NCI-H2171 (cell line): ENCODE results near the gene MLN.

Experiments
- DNase-seq: peaks from one replicate; lab custom pipeline; 2025; lab: John Stamatoyannopoulos, UW

The MLN gene

DNA sequence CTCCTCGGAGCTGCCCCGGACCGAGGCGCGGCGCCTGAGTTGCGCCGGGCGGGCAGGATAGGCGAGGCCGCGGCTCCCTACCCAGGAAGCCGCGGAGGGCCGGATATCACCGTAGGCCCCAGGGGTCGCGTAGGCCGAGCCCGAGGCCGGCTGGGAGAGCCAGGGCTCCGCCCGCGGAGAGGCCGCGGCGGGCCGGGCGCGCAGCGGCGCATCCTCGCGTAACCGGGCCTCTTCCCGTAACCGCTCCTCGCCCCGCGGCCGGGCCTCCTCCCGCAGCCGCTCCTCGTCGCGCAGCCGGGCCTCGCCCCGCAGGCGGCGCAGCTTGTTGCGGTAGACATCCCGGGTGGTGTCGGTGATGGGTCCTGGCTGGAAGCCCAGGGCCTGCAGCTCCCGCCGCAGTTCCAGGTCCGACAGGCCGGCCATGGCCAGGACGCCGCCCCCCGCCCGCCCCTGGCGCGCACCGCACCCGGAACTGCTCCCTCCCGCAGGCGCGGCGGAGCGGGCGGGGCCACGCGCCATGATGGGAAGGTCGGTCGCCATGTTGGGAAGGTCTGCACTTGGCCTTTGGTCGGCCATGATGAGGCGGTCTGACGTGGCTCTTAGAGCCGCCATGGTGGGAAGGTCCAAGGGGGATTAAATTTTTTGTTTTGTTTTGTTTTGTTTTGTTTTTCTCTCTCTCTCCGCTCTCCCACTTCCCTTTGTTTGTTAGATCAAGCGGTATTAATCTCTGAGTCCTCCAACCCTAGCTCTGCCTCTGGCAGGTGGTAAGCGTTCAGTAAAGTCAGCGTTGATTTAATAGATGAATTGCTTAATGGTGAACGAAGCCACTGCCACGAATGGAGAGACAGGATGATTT, 14.9 kb downstream of the MLN start, which contains the start of gene LEMD2:
TSS of gene LEMD2 (minus strand) at position 437 of the 856 bp plus-strand sequence. CDS start at position 423, 14 bp downstream.
- DNase-seq = peak; percentile 88

DNA sequence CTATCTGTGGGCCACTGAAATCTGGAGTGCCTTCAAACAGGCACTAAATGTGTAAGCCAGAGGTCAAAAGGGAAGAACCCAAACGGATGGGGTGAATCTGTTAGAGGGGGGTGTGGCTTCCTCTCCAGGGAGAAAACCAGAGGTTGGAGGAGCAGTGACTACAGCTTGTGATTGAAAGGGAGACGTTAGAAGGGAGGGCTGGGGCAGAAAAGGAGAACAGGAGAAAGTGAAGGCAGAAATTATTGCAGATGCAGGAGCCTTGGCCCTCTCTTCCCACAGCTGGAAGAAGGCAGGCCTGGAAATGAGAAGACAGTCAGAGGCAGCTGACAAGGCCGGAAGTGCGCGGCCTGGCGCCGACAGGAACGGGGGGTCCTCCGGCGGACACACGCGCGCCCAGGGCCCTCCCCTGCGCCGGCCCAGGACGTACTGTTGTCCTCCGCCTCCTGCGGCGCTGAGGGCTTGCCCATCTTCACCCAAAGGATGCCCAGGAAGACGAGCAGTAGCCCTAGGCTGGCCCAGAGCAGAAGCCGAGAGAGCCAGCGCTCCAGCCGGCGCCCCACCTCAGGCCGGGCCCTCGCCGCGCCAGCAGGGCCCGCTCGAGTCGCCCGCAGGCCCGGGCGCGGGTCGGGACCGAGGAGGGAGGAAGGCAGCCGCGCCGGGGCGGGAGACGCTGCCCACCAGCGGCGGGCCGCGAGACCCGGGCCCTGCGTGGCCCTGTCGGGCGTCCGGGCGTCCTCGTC, 15.7 kb downstream of the MLN start:
- DNase-seq = no peak

DNA sequence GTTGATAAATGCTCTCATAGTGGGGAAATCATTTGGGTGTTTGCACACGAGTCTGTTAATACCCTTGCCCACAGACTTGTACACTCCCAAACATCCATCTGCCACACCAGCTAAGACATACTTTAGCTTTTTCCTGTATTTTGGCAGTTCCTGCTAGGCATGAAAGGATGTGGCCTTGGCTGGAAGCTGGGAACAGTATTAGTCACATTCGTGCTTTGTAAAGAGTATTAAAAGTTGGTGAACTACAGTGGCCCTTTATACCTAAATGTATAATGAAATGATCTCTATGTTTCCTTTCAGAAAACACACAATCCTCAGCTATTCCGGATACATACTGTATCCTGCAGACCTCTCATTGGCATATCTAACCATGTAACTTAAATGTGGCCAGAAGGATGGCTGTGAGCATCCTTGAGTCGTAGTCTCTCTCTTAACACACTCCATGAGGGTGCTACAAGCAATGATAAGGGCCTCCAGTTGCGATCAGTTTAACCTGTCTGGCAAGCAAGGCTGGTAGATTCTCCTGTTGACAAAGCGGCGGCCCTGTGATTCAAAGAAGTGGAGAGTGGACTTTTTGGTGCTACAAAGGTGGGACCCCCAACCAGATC, 16.4 kb downstream of the MLN start:
- DNase-seq = no peak

DNA sequence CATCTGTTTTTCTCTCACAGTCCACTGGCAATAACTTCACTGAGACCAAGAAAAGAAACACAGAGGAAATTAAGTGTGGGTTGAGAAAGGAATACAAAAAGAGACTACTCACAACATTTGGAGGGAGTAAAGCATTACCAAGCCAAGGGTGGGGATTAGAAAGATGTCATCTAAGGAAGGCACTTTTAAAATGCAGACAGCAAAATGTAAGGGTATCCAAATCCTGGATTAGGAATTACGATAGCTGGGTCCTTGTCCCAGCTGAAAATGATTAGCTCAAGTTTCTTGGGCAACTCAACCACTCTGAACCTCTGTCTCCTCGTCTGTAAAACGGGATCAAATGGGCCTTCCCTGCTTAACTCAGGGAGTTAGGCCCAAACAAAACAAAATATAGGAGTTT, 17.1 kb downstream of the MLN start:
- DNase-seq = no peak

DNA sequence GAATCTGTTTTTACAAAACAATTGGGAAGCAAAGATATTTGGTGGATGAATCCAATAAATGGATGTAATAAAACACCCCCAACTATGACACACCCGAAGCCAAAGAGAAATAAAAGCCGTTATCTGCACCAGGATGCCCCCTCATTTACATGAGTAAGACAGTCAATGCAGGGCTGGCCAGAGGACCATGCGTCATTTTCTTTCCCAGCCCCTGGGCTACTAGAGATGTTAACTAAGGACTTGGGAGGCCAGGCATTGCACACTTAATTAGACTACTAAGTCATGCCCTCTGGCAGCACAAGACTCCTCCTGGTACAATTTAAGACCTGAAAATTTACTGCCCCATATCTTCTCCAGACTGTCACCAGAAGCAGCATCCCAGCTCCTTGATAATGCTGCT, 18.0 kb downstream of the MLN start:
- DNase-seq = no peak

DNA sequence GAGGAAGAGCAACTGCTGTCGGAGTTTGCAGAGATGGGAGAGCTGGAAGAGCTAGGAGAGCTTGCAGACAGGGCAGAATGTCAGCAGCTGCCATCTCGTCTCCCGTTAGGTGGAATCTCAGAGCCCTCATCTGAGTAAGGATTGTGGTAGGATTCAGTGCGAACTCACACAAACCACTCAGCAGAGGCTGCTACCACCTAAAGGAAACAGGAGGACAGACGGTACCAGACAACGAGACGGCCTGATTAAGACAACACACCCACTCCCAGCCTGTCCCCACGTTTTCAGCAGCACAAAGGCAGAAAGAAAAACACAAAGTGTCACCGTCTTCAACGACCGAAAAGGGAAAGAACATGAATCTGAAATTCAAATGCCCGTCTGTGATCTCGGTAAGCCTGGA, 19.0 kb downstream of the MLN start:
- no peak for DNase-seq

DNA sequence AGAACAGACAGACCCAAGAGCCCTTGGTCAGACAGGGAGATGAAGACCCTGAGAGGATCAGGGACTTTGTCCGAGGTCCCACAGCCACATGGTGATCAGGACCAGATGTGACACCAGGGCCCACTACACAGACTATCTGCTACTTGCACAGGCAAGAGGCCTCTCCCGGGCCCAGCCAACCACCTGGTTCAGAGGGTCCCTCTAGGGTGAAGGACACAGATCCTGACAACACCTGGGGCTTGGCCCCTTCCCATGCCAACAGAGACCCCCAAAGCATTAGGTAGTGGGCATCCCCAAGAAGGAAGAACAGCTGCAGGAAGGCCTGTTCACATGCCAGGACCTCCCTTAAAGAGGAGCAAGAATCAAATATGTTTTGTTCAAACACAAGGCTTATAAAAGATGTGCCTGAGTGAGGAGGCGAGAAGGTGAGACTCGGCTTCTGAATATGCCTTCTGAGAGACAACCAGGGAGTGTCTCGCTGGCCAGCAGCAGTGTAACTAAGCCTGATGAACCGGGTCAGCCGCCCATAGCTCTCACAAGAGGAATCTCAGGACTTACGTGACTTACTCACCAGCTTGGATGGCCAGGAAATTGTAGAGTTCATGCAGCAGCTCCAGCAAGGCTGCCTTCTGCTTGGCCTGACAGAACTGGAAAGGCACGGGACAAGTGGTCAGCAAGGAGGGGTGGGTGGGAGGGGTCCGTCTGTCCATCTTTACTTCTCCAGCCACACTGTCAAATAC, 19.9 kb downstream of the MLN start:
- no peak for DNase-seq

DNA sequence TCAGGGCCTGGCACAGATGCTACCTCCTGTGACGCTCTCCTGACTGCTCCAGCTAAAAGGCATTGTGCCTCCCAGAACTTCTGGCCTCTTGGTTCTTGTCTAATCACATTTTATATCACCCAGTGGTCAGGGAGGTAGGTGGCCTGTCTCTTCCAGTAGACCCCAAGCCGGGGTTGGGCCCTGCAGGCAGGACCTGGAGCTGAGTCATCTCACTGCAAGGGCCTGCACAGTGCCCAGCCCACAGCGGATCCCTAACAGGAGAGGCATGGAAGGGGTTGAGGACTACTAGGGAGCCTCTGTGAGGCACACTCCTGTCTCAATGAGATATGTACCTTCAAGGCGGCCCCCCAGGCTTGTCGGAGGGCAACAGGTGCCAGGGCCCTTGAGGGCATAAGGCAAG, 21.2 kb downstream of the MLN start:
- no peak for DNase-seq

DNA sequence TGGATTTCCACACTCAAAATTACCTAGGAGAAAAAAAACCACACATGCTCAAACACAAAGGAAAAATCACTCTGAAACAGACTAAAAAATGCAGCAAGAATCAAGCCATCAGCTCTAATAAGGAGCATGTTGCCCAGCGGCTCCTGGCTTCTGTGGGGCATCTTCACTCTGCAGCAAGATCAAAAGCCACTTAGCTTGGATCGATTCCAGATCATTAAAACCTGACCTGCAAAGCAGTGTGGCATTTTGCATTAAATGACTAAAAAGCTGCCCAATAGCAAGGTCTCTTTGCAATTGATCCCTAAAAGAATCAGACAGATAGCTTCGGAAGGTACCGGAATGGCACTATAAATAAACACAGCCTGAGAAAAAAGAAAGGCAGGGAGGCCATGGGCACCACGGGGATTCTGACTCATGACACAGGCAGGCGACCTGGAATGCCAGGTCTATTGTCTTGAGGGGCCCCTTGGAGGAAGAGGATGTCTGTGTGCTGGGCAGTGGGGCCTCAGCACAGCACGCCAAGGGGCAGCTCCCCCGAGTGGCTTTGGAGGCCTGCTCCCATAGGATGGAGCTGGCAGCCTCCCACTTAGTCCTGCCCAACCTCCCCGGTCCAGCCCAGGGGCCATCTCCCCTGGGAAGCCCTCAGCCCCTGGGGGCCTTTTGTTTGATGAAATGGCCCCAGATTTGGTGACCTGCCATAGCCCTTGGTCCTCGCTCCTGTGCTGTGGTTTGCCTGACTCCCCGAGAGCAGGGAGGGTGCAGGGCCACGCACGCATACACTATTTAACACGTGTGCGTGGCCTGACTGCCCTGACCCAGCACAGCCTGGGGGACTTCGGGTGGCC, 22.4 kb downstream of the MLN start:
- DNase-seq = no peak

DNA sequence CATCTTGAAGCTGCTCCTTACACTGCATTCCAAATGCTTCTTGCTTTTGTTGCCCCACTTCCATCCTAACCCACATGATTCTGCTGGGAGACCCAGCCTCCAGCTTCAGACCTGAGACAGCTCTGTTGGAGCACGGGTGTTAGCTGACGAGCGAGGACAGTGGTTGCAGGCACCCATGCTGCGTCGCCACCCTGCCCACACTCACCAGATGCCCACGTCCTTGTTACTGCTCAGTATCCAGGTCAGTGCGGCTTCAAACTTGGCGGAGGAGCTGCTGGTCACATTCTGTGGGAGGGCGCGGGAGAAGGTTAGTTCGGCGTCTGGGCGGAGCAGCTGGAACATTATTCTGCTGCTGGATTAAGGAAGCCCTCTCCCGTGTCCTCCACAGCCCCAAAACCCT, 23.9 kb downstream of the MLN start:
- no peak for DNase-seq

DNA sequence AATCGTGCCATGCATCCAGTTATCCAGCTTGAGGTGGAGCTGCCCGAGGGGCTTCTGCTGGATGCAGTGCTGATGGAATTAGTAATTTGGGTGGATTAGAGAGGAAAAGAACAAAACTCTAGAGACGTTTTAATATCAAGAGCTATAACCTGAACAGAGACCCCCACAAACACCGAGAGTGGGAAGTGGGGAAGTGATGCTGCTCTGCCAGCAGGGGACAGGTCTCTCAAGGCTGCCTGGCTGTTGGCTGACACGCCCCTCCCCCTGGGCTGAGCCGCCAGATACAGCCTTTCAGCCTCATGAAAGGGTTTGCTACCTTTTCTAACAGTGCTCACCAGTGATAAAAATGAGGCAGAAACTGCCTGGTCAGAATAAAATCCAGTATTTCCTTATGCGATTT, 24.5 kb downstream of the MLN start:
- no peak for DNase-seq

DNA sequence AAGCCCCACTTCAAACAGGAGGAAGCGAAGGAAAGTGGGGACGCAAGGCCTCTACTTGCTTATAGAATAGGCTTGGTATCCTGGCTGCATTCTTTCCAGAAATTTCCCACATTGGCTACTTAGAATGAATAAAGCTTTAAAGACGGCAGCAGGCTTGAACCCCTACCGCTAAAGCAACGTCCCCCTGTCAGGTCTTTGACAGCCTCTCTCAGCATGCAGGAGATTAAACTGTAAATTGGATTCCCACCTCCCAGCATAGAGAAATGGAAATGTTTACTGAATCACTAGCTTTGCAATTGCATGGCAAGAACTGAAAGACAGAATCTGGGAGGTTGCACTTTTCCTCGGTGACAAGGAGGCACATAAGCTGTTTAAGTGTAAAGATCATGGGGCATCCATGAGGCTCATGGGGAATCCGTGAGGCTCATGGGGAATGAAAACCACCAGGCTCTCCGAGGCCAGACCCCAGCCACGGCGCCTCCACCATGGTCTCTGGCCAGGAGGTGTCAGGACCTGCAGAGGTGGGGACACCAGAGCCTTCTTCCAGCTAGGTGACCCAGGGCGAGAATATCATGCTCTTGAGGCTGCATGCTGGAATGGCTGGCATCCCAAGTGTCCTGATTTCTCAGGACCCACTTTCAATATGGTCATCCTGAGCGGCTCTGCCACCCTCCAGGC, 25.2 kb downstream of the MLN start:
- no peak for DNase-seq

DNA sequence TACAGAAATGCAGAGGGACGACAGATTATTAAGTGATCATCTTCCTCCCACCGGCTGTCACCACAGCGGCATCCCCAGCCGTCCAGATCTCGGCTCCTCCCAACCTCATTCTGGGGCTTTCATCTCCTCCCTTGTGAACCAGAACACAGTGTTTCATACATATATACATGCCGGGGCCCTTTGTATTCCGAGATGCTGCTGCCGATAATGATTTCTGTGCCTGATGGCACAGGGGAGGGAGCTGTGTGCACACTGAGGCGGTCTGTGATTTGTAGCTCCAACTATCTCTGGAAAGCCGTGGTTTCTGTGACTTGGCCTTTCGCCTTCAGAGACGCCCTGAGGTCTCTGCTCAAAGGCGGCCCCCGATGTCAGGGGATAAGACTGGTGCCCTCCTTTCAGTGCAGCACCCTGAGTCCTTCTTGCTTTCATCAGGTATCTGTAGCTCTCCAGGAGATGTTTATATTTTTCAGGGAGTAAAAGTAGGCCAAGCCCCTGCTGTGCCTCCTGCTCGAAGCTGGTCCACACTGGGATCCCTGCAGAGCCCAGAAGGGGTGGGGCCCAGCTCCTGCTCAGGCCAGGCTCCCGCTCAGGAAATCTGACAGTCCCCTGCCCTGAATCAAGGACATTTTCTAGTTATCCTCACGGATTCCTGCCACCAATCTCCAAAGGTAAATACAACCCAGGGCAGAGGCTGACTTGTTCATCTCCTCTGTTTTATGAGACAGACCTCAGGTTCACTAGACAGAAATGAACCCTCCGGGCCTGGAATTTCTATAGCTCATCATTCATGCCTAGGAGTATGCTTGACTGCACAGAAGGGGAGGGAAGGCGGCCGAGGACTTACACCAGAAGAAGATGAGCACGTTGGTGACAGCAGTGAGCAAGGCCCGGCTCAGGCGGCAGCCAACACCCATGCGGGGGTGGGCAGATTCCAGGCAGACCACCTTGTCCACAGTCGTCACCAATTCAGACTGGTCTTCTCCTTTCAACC, 26.1 kb downstream of the MLN start:
- DNase-seq = no peak

DNA sequence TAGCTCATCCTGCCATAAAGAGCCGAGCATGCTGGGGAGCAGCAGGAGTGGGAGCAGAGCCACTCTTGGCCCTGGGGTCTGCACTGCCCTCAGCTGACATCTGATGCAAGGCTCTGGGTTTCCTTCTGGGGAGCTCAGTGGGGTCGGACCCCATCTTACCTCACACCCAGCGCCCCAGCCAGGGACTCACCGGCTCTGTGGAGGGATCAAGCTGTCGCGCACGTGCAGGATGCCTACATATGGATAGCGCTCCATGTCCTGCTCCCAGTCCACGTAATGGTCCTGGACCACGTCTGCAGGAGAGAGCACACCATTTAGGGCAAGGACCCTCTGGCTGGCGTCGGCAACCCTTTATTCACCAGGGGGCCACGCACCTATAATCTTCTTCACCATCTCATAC, 27.0 kb downstream of the MLN start:
- no peak for DNase-seq

DNA sequence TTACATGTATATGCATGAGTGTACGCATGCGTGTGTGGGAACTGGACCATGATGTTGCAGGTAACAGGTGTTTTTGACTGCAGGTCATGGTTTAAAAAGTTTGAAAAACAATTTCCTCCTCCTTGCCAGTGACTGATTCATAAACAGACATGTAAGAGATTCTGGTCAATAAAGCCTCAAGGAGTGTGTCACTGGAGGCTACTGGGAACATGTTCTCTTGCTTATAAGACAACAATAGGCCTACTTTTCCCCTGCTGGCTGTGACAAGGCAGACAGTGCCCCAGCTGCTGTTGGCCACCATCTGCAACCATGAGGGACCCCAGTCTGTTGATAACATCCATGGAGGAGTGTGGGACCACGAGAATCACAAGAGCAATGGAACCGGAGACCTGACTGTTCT, 27.6 kb downstream of the MLN start:
- DNase-seq = no peak

DNA sequence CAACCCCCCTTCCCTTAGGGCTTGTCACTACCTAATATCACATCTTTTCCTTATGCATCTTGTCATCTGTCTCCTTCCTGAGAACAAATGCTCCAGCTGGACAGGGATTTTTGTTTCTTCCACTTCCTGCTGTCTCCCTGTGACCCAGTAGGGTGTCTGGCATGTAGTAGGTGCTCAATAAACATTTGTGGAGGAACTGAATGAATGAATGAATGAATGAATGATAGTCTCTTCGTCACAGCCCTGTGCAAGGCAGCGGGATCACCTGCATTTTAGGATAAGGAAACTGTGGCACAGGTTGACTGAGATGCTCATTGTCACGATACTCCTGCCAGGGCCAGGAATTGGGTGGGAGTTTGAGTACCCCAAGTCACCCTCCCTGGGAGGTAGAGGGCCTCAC, 29.0 kb downstream of the MLN start:
- DNase-seq = no peak

DNA sequence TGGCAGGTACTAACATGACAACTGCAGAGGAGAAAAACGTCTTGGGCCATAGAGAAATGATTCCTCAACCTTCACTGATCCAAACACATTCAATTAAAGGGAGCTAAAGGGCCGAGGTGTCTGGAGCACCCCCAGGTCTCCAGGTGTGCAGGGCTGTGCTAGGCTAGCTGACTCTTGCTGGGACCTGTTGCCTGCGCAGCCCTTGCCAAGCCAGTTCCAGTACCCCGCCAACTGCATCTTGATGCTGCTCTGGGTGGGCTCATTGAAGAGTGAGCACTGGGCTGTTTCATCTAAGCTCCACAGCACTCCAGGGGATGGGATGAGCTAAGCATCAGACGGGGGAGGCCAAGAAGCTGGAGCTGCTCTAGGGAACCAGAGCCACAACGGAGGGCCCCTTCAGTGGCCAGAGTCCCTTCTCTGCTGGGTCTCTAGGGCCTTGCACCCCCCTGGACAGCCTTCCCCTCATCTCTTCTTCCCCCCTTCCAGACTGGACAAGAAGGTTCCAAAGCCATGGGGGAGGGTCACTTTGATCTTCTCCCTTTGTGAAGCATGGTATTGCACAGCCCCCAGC, 30.8 kb downstream of the MLN start:
- no peak for DNase-seq

DNA sequence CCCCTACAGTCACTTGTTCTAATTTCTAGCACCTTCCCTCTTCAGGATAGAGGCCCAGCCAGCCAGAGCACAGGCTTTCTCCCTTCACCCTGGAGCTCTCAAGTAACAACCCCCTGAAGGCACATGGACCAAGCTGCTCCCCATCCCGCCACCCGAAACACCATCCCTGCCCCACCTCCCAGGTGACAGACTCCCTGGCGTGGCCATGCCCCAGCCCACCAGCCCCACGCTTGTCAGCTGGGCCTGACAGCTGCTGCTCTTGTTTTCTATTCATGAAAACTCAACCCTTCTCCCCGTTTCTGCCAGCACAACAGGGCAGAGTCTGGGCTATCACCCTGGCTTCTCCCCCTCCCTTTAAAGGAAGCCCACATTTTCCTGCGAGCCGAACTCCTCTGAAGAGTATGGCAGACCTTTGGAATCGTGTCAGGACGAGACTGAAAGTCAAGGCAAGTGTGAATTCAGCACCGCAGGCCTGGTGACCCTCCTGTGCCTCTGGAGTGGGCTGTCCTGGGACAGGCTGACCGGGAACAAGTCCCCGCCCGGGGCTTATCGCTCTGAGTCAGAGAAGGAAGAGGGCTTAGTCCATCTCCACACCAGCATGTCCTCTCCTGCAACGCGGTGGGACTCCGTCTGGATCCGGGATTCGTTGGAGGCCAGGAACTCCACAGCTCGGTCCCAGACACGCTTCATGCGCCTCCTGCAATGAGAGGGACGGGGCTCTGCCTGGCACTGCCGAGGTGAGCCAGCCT, 31.5 kb downstream of the MLN start:
- DNase-seq = no peak
